HepG2 (cell line): ENCODE data around the gene ANAPC16. TPM values are rescaled to one million over a fixed set of nuclear protein-coding genes. Genes with fewer than 3 reads are reported as not detected.

ENCODE experiments used
- ARNT2 ChIP-seq: sonication (generic); formaldehyde crosslinking; IDR thresholded peaks from 2 replicates; pipeline ENCODE4 v1.8.0; 2022; ENCODE audit warnings: mild to moderate bottlenecking, low read depth, missing genetic modification reagents, moderate library complexity
- CC2D1A ChIP-seq: sonication (generic); formaldehyde crosslinking; IDR thresholded peaks from 2 replicates; pipeline ENCODE4 v1.8.1; 2023; ENCODE audit warnings: mild to moderate bottlenecking, missing genetic modification reagents
- CCAR2 ChIP-seq: fragments of 200-400 bp; formaldehyde crosslinking; optimal IDR thresholded peaks from 2 replicates; pipeline ENCODE3; 2018; ENCODE audit warnings: low read depth, mild to moderate bottlenecking, low read length, moderate library complexity
- DMAP1 ChIP-seq: IDR thresholded peaks from 2 replicates; pipeline ENCODE4 v1.6.1; 2016
- JARID2 ChIP-seq: sonication (generic); formaldehyde crosslinking; IDR thresholded peaks from 2 replicates; pipeline ENCODE4 v1.8.1; 2023; ENCODE audit warnings: missing genetic modification reagents, inconsistent platforms; ENCODE audit not compliant: insufficient replicate concordance
- ONECUT2 ChIP-seq: sonication (generic); formaldehyde crosslinking; IDR thresholded peaks from 2 replicates; pipeline ENCODE4 v1.4.0; 2020; ENCODE audit warnings: missing genetic modification reagents
- RARA ChIP-seq: IDR thresholded peaks from 2 replicates; pipeline ENCODE4 v1.6.1; 2016; ENCODE audit warnings: missing genetic modification reagents, missing compliant biosample characterization
- SAP130 ChIP-seq: IDR thresholded peaks from 2 replicates; pipeline ENCODE4 v1.6.1; 2016; ENCODE audit warnings: low read depth
- SNRNP70 ChIP-seq: fragments of 200-400 bp; formaldehyde crosslinking; IDR thresholded peaks from 2 replicates; pipeline ENCODE4 v1.6.1; 2017; ENCODE audit warnings: mild to moderate bottlenecking, low read depth, low read length, moderate library complexity
- ZFP90 ChIP-seq: sonication (generic); formaldehyde crosslinking; IDR thresholded peaks from 2 replicates; pipeline ENCODE4 v1.8.0; 2022; ENCODE audit warnings: missing genetic modification reagents, mild to moderate bottlenecking, inconsistent platforms, borderline replicate concordance
- ZMYM3 ChIP-seq: sonication (generic); formaldehyde crosslinking; IDR thresholded peaks from 2 replicates; pipeline ENCODE4 v1.5.1; 2020; ENCODE audit warnings: mild to moderate bottlenecking, missing genetic modification reagents
- ZNF670 ChIP-seq: sonication (generic); formaldehyde crosslinking; IDR thresholded peaks from 2 replicates; pipeline ENCODE4 v1.8.0; 2022; ENCODE audit warnings: mild to moderate bottlenecking, missing genetic modification reagents, borderline replicate concordance
- ZSCAN31 ChIP-seq: sonication (generic); formaldehyde crosslinking; IDR thresholded peaks from 2 replicates; pipeline ENCODE4 v1.5.0; 2020; ENCODE audit warnings: low read depth, mild to moderate bottlenecking, missing genetic modification reagents
- polyA plus RNA-seq, 8 experiments: library from polyadenylated mRNA; depleted of rRNA in 3 of 8; stranded (reverse) in 7 of 8; unstranded in 1 of 8; fragments of >200 nt; fragmentation: Illumina TruSeq in 4 of 8; extraction: Trizol in 4 of 8; gene quantifications; 2 replicates each; pipeline versions ENCODE4 v1.2.1 to v1.2.3, GENCODE V29; 2011 to 2016; ENCODE audit warnings: low read depth in 4 of 8, missing spikeins in 1 of 8, mixed read lengths in 1 of 8; ENCODE audit not compliant: insufficient read depth in 1 of 8
- total RNA-seq, 5 experiments: library from RNA; depleted of rRNA; stranded (reverse); fragments of >200 nt; fragmentation: Illumina TruSeq; extraction: Trizol; gene quantifications; 2 replicates each; pipeline ENCODE4 v1.2.3, GENCODE V29; 2016; ENCODE audit warnings: low read depth in 1 of 5
- TF ChIP-seq, protein P1 (sequence below): IDR thresholded peaks from 2 replicates; pipeline ENCODE4 v1.6.1; 2016; ENCODE audit warnings: low read depth, missing genetic modification reagents, missing compliant biosample characterization
- TF ChIP-seq, protein P2 (sequence below): IDR thresholded peaks from 2 replicates; pipeline ENCODE4 v1.6.1; 2016; ENCODE audit warnings: control low read depth
- TF ChIP-seq, protein P3 (sequence below): sonication (generic); formaldehyde crosslinking; IDR thresholded peaks from 2 replicates; pipeline ENCODE4 v1.4.0; 2020; ENCODE audit warnings: missing genetic modification reagents, borderline replicate concordance
- TF ChIP-seq, protein P4 (sequence below): sonication (generic); formaldehyde crosslinking; IDR thresholded peaks from 2 replicates; pipeline ENCODE4 v1.4.0; 2020; ENCODE audit warnings: missing genetic modification reagents
- TF ChIP-seq, protein P5 (sequence below): IDR thresholded peaks from 2 replicates; pipeline ENCODE4 v1.6.1; 2012; ENCODE audit warnings: low read depth, low read length, improper control_type of control experiment

The ANAPC16 gene
- total and polyA plus RNA-seq, 2 of the 13 experiments (the other 11 are each of a cell fraction or from before 2014, with no cell fraction given): 74.8 to 89.4 TPM

DNA sequence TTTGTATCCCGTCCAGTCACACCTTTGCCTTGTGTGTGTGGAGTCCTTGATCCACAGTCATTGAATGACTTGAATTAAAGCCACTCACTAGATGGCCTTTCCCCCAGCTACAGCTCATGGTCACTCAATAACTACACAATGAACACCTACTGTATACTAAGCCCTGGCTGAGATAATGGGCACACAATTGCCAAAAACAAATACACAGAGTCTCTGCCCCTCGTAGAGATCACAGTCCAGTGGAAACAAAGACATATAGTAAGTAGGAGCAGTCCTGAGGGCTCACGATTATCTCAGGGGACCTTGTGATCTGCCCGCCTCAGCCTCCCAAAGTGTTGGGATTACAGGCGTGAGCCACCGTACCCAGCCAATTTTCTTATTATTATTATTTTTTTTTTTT is 35.8 kb downstream of the ANAPC16 start (continued):
- TF ChIP-seq, protein P1, sequence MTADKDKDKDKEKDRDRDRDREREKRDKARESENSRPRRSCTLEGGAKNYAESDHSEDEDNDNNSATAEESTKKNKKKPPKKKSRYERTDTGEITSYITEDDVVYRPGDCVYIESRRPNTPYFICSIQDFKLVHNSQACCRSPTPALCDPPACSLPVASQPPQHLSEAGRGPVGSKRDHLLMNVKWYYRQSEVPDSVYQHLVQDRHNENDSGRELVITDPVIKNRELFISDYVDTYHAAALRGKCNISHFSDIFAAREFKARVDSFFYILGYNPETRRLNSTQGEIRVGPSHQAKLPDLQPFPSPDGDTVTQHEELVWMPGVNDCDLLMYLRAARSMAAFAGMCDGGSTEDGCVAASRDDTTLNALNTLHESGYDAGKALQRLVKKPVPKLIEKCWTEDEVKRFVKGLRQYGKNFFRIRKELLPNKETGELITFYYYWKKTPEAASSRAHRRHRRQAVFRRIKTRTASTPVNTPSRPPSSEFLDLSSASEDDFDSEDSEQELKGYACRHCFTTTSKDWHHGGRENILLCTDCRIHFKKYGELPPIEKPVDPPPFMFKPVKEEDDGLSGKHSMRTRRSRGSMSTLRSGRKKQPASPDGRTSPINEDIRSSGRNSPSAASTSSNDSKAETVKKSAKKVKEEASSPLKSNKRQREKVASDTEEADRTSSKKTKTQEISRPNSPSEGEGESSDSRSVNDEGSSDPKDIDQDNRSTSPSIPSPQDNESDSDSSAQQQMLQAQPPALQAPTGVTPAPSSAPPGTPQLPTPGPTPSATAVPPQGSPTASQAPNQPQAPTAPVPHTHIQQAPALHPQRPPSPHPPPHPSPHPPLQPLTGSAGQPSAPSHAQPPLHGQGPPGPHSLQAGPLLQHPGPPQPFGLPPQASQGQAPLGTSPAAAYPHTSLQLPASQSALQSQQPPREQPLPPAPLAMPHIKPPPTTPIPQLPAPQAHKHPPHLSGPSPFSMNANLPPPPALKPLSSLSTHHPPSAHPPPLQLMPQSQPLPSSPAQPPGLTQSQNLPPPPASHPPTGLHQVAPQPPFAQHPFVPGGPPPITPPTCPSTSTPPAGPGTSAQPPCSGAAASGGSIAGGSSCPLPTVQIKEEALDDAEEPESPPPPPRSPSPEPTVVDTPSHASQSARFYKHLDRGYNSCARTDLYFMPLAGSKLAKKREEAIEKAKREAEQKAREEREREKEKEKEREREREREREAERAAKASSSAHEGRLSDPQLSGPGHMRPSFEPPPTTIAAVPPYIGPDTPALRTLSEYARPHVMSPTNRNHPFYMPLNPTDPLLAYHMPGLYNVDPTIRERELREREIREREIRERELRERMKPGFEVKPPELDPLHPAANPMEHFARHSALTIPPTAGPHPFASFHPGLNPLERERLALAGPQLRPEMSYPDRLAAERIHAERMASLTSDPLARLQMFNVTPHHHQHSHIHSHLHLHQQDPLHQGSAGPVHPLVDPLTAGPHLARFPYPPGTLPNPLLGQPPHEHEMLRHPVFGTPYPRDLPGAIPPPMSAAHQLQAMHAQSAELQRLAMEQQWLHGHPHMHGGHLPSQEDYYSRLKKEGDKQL (CRISPR knock-in tag): 0 out of 2 replicates have a peak, but pooled peaks have one; percentile 48
- TF ChIP-seq JARID2 (CRISPR knock-in tag) (no peak), ZMYM3 (peak; percentile 93), ONECUT2 (CRISPR knock-in tag) (peak; percentile 43; the same call in 1 of the 2 replicates), SNRNP70 (no peak), ZFP90 (CRISPR knock-in tag) (no peak), ARNT2 (CRISPR knock-in tag) (no peak), CC2D1A (CRISPR knock-in tag) (no peak), CCAR2 (no peak), RARA (CRISPR knock-in tag) (peak; percentile 57), ZSCAN31 (CRISPR knock-in tag) (0 out of 2 replicates have a peak, but pooled peaks have one; percentile 16), DMAP1 (CRISPR knock-in tag) (0 out of 2 replicates have a peak, but pooled peaks have one; percentile 27), SAP130 (CRISPR knock-in tag) (peak; percentile 56), ZNF670 (CRISPR knock-in tag) (no peak)
- TF ChIP-seq, protein P2, sequence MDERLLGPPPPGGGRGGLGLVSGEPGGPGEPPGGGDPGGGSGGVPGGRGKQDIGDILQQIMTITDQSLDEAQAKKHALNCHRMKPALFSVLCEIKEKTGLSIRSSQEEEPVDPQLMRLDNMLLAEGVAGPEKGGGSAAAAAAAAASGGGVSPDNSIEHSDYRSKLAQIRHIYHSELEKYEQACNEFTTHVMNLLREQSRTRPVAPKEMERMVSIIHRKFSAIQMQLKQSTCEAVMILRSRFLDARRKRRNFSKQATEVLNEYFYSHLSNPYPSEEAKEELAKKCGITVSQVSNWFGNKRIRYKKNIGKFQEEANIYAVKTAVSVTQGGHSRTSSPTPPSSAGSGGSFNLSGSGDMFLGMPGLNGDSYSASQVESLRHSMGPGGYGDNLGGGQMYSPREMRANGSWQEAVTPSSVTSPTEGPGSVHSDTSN (CRISPR knock-in tag): no peak
- TF ChIP-seq, protein P3, sequence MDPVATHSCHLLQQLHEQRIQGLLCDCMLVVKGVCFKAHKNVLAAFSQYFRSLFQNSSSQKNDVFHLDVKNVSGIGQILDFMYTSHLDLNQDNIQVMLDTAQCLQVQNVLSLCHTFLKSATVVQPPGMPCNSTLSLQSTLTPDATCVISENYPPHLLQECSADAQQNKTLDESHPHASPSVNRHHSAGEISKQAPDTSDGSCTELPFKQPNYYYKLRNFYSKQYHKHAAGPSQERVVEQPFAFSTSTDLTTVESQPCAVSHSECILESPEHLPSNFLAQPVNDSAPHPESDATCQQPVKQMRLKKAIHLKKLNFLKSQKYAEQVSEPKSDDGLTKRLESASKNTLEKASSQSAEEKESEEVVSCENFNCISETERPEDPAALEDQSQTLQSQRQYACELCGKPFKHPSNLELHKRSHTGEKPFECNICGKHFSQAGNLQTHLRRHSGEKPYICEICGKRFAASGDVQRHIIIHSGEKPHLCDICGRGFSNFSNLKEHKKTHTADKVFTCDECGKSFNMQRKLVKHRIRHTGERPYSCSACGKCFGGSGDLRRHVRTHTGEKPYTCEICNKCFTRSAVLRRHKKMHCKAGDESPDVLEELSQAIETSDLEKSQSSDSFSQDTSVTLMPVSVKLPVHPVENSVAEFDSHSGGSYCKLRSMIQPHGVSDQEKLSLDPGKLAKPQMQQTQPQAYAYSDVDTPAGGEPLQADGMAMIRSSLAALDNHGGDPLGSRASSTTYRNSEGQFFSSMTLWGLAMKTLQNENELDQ: no peak
- TF ChIP-seq, protein P4, sequence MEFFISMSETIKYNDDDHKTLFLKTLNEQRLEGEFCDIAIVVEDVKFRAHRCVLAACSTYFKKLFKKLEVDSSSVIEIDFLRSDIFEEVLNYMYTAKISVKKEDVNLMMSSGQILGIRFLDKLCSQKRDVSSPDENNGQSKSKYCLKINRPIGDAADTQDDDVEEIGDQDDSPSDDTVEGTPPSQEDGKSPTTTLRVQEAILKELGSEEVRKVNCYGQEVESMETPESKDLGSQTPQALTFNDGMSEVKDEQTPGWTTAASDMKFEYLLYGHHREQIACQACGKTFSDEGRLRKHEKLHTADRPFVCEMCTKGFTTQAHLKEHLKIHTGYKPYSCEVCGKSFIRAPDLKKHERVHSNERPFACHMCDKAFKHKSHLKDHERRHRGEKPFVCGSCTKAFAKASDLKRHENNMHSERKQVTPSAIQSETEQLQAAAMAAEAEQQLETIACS (CRISPR knock-in tag): no peak
- TF ChIP-seq, protein P5, sequence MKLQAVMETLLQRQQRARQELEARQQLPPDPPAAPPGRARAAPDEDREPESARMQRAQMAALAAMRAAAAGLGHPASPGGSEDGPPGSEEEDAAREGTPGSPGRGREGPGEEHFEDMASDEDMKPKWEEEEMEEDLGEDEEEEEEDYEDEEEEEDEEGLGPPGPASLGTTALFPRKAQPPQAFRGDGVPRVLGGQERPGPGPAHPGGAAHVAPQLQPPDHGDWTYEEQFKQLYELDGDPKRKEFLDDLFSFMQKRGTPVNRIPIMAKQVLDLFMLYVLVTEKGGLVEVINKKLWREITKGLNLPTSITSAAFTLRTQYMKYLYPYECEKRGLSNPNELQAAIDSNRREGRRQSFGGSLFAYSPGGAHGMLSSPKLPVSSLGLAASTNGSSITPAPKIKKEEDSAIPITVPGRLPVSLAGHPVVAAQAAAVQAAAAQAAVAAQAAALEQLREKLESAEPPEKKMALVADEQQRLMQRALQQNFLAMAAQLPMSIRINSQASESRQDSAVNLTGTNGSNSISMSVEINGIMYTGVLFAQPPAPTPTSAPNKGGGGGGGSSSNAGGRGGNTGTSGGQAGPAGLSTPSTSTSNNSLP: 0 out of 2 replicates have a peak, but pooled peaks have one; percentile 22
